ENCODE measurements around the gene RPSA.

DNA sequence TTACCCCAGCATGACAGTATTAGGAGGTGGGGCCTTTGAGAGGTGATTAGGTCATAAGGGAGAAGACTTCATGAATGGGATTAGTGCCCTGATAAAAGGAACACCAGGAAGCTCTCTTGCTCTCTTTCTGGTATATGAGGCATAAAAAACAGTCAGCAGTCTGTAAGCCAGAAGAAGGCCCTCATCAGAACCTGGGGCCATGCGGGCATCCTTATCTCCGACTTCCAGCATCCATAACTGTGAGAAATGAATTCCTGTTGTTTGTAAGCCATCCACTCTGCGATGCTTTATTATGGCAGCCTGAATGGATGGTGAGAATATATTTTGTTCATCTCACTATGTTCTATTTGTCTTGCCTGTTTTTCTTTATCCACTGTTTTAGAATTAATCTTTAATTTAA, 43.3 kb downstream of the RPSA start:
- TF ChIP-seq CHD2 (IDR thresholded peaks at IDR 0.05; ENCODE audit: low read length, partially characterized antibody) (no peak), POLR2A (IDR thresholded peaks at IDR 0.05; ENCODE audit: low read length) (no peak), BHLHE40 (IDR thresholded peaks at IDR 0.05; ENCODE audit: low read depth, low read length) (no peak)
- TF ChIP-seq, protein P1, sequence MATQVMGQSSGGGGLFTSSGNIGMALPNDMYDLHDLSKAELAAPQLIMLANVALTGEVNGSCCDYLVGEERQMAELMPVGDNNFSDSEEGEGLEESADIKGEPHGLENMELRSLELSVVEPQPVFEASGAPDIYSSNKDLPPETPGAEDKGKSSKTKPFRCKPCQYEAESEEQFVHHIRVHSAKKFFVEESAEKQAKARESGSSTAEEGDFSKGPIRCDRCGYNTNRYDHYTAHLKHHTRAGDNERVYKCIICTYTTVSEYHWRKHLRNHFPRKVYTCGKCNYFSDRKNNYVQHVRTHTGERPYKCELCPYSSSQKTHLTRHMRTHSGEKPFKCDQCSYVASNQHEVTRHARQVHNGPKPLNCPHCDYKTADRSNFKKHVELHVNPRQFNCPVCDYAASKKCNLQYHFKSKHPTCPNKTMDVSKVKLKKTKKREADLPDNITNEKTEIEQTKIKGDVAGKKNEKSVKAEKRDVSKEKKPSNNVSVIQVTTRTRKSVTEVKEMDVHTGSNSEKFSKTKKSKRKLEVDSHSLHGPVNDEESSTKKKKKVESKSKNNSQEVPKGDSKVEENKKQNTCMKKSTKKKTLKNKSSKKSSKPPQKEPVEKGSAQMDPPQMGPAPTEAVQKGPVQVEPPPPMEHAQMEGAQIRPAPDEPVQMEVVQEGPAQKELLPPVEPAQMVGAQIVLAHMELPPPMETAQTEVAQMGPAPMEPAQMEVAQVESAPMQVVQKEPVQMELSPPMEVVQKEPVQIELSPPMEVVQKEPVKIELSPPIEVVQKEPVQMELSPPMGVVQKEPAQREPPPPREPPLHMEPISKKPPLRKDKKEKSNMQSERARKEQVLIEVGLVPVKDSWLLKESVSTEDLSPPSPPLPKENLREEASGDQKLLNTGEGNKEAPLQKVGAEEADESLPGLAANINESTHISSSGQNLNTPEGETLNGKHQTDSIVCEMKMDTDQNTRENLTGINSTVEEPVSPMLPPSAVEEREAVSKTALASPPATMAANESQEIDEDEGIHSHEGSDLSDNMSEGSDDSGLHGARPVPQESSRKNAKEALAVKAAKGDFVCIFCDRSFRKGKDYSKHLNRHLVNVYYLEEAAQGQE (IDR thresholded peaks at IDR 0.05): no peak
- TF ChIP-seq, protein P2, sequence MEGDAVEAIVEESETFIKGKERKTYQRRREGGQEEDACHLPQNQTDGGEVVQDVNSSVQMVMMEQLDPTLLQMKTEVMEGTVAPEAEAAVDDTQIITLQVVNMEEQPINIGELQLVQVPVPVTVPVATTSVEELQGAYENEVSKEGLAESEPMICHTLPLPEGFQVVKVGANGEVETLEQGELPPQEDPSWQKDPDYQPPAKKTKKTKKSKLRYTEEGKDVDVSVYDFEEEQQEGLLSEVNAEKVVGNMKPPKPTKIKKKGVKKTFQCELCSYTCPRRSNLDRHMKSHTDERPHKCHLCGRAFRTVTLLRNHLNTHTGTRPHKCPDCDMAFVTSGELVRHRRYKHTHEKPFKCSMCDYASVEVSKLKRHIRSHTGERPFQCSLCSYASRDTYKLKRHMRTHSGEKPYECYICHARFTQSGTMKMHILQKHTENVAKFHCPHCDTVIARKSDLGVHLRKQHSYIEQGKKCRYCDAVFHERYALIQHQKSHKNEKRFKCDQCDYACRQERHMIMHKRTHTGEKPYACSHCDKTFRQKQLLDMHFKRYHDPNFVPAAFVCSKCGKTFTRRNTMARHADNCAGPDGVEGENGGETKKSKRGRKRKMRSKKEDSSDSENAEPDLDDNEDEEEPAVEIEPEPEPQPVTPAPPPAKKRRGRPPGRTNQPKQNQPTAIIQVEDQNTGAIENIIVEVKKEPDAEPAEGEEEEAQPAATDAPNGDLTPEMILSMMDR (IDR thresholded peaks at IDR 0.05): no peak
